Activated CD8-positive, alpha-beta memory T cell treated with anti-CD3 and anti-CD28 coated beads, Interleukin-2, amount 10 ng/mL, durations not matched to agents 7 days and 5 days (primary cell): ENCODE data around the gene ABT1. TPM values are rescaled to one million over a fixed set of nuclear protein-coding genes. Genes with fewer than 3 reads are reported as not detected.
A peak's percentile ranks its signal among the peaks of the same experiment; 100 is the strongest.
"Not testable (repeated sequence)": the region's sequence is repeated elsewhere in the genome, so short reads cannot be mapped to it uniquely, and the experiment has no call there.

Experiments
- ATAC-seq: fragments of 150-1000 bp; cut with Tn5 transposase; one replicate; pipeline ENCODE4 v1.10.0; 2021; ENCODE audit warnings: moderate library complexity
- CTCF ChIA-PET: fragments of 350-600 bp; sonication (Branson Sonifier 250); formaldehyde crosslinking; loops from one replicate; lab custom pipeline; 2021; ENCODE audit warnings: antibody characterized with exemption; lab: Charles Lee
- DNase-seq: peaks from one replicate; pipeline ENCODE4 v3.0.0-alpha.2; 2020
- H3K27ac Mint-ChIP-seq: one replicate; pipeline ENCODE4 v1.8.0; 2021; ENCODE audit warnings: mild to moderate bottlenecking, mixed read lengths
- H3K27me3 Mint-ChIP-seq: one replicate; pipeline ENCODE4 v1.8.0; 2021; ENCODE audit warnings: mixed read lengths
- H3K36me3 Mint-ChIP-seq: one replicate; pipeline ENCODE4 v1.8.0; 2021; ENCODE audit warnings: mild to moderate bottlenecking, mixed read lengths
- H3K4me1 Mint-ChIP-seq: one replicate; pipeline ENCODE4 v1.8.0; 2021; ENCODE audit warnings: mixed read lengths
- H3K4me3 Mint-ChIP-seq: one replicate; pipeline ENCODE4 v1.8.0; 2021; ENCODE audit warnings: mild to moderate bottlenecking, moderate library complexity, mixed read lengths
- H3K9me3 Mint-ChIP-seq: one replicate; pipeline ENCODE4 v1.8.0; 2022; ENCODE audit warnings: low read depth, mixed read lengths
- total RNA-seq, 2 experiments: library from RNA; stranded (reverse); gene quantifications; one replicate each; pipeline ENCODE4 v1.2.3, GENCODE V29; 2021

Gene ABT1
- total RNA-seq = 10 to 100 TPM; 23.4 to 30.0 TPM

- DNase-seq = peak; percentile 98
- ATAC-seq = peak; percentile 89
- H3K36me3 Mint-ChIP-seq = peaks cover 22% of the 10 kb centered on the region
- CTCF ChIA-PET = interaction anchor here (0.8 to 8.4 kb wide), 15 partner anchors 18 to 530 kb away, joined by 3 to 136 read pairs (median 7); partner anchors contain the start of gene HMGN4
- peaks cover 38% of the 10 kb centered on the region for H3K4me1 Mint-ChIP-seq
- no peak within 1 kb of the TSS for H3K27ac Mint-ChIP-seq
- H3K9me3 Mint-ChIP-seq = no peaks in the 10 kb centered on the region
- H3K4me3 Mint-ChIP-seq = no peak within 1 kb of the TSS
- H3K27me3 Mint-ChIP-seq = peaks cover 28% of the 10 kb centered on the region
Measured at GRCh38 chr6:26596579-26597388, at the start of gene ABT1. Gene ABT1 (plus strand): TSS chr6:26596953. CDS start chr6:26596983, 30 bp downstream.

- CTCF ChIA-PET = interaction anchor here (0.8 to 1.3 kb wide), 4 partner anchors 10 to 48 kb away, joined by 3 read pairs; no protein-coding TSS in a partner anchor
- ATAC-seq, H3K9me3 Mint-ChIP-seq, H3K4me3 Mint-ChIP-seq, H3K27ac Mint-ChIP-seq, H3K27me3 Mint-ChIP-seq, DNase-seq: not testable (repeated sequence)
- Mint-ChIP-seq H3K36me3 (peaks cover 29% of the 10 kb centered on the region), H3K4me1 (peaks cover 30% of the 10 kb centered on the region)
Measured at GRCh38 chr6:26547363-26547762, 49.4 kb upstream of the ABT1 start.

- CTCF ChIA-PET = interaction anchor here (1.3 to 8.6 kb wide), 3 partner anchors 11 to 209 kb away, joined by 3 to 60 read pairs (median 6); partner anchors contain the start of gene HMGN4
- peaks cover 19% of the 10 kb centered on the region for H3K4me1 Mint-ChIP-seq
- H3K27me3 Mint-ChIP-seq = no peaks in the 10 kb centered on the region
- peak overlapping the region; percentile 87 for H3K27ac Mint-ChIP-seq
- peak; percentile 64 for DNase-seq
- ATAC-seq = peak; percentile 64
- no peaks in the 10 kb centered on the region for H3K9me3 Mint-ChIP-seq
- peak overlapping the region; percentile 89 for H3K4me3 Mint-ChIP-seq
- peaks cover 13% of the 10 kb centered on the region for H3K36me3 Mint-ChIP-seq
Measured at GRCh38 chr6:26550250-26550993, 46.3 kb upstream of the ABT1 start.

- peaks cover 30% of the 10 kb centered on the region for H3K4me1 Mint-ChIP-seq
- DNase-seq (peak; percentile 36), ATAC-seq (no peak)
- no peaks in the 10 kb centered on the region for H3K36me3 Mint-ChIP-seq
- CTCF ChIA-PET = interaction anchor here (1.0 to 8.6 kb wide), 2 partner anchors 13 to 64 kb away, joined by 3 to 60 read pairs; partner anchors contain the start of gene HMGN4
- no peaks in the 10 kb centered on the region for H3K27me3 Mint-ChIP-seq
- no peak overlapping the region for H3K27ac Mint-ChIP-seq
- H3K9me3 Mint-ChIP-seq = no peaks in the 10 kb centered on the region
- no peak overlapping the region for H3K4me3 Mint-ChIP-seq
Measured at GRCh38 chr6:26552205-26552604, 44.5 kb upstream of the ABT1 start.

GRCh38 chr6:26552640-26553188 lies 44.0 kb upstream of the ABT1 start:
- DNase-seq (peak; percentile 30), ATAC-seq (no peak)
- H3K4me1 Mint-ChIP-seq = peaks cover 30% of the 10 kb centered on the region
- no peaks in the 10 kb centered on the region for H3K36me3 Mint-ChIP-seq
- no peaks in the 10 kb centered on the region for H3K27me3 Mint-ChIP-seq
- H3K27ac Mint-ChIP-seq = no peak overlapping the region
- H3K4me3 Mint-ChIP-seq = no peak overlapping the region
- H3K9me3 Mint-ChIP-seq = no peaks in the 10 kb centered on the region
- CTCF ChIA-PET = interaction anchor here (1.0 to 8.6 kb wide), 7 partner anchors 14 to 282 kb away, joined by 3 to 60 read pairs (median 5); partner anchors contain the start of gene HMGN4

- CTCF ChIA-PET = interaction anchor here (0.6 to 8.6 kb wide), 11 partner anchors 11 to 282 kb away, joined by 3 to 60 read pairs (median 5); partner anchors contain the start of gene HMGN4
- no peak overlapping the region for H3K4me3 Mint-ChIP-seq
- H3K9me3 Mint-ChIP-seq = no peaks in the 10 kb centered on the region
- peak; percentile 85 for DNase-seq
- no peaks in the 10 kb centered on the region for H3K27me3 Mint-ChIP-seq
- H3K4me1 Mint-ChIP-seq = peaks cover 30% of the 10 kb centered on the region
- H3K36me3 Mint-ChIP-seq = no peaks in the 10 kb centered on the region
- peak; percentile 60 for ATAC-seq
- no peak overlapping the region for H3K27ac Mint-ChIP-seq
Measured at GRCh38 chr6:26553264-26553634, 43.5 kb upstream of the ABT1 start.

- Mint-ChIP-seq H3K4me3 (no peak overlapping the region), H3K27ac (no peak overlapping the region), H3K27me3 (no peaks in the 10 kb centered on the region), H3K9me3 (no peaks in the 10 kb centered on the region), H3K4me1 (peaks cover 30% of the 10 kb centered on the region), H3K36me3 (no peaks in the 10 kb centered on the region)
- ATAC-seq (peak; percentile 63), DNase-seq (peak; percentile 90)
- CTCF ChIA-PET = interaction anchor here (0.6 to 8.6 kb wide), 13 partner anchors 10 to 283 kb away, joined by 3 to 60 read pairs (median 6); partner anchors contain the start of gene HMGN4
Measured at GRCh38 chr6:26553635-26554446, 42.9 kb upstream of the ABT1 start.

- Mint-ChIP-seq H3K9me3 (no peaks in the 10 kb centered on the region), H3K36me3 (no peaks in the 10 kb centered on the region), H3K4me3 (no peak overlapping the region), H3K4me1 (peaks cover 30% of the 10 kb centered on the region), H3K27ac (no peak overlapping the region), H3K27me3 (no peaks in the 10 kb centered on the region)
- DNase-seq = no peak
- ATAC-seq = peak; percentile 1
- CTCF ChIA-PET = interaction anchor here (1.0 to 8.6 kb wide), 8 partner anchors 10 to 232 kb away, joined by 3 to 60 read pairs (median 6); partner anchors contain the start of gene HMGN4
Measured at GRCh38 chr6:26554447-26554696, 42.4 kb upstream of the ABT1 start.

GRCh38 chr6:26554697-26555504 lies 41.9 kb upstream of the ABT1 start:
- Mint-ChIP-seq H3K9me3 (no peaks in the 10 kb centered on the region), H3K27ac (peak overlapping the region; percentile 24), H3K36me3 (no peaks in the 10 kb centered on the region), H3K4me3 (peak overlapping the region; percentile 40), H3K27me3 (no peaks in the 10 kb centered on the region), H3K4me1 (peaks cover 26% of the 10 kb centered on the region)
- CTCF ChIA-PET = interaction anchor here (0.9 to 8.6 kb wide), 6 partner anchors 14 to 233 kb away, joined by 3 to 60 read pairs (median 8); partner anchors contain the start of gene HMGN4
- ATAC-seq (peak; percentile 21), DNase-seq (peak; percentile 77)

- Mint-ChIP-seq H3K36me3 (no peaks in the 10 kb centered on the region), H3K4me1 (peaks cover 19% of the 10 kb centered on the region), H3K4me3 (peak overlapping the region; percentile 40), H3K9me3 (no peaks in the 10 kb centered on the region), H3K27ac (peak overlapping the region; percentile 24), H3K27me3 (no peaks in the 10 kb centered on the region)
- no peak for ATAC-seq
- peak; percentile 40 for DNase-seq
- CTCF ChIA-PET = interaction anchor here (0.6 to 8.6 kb wide), 8 partner anchors 11 to 242 kb away, joined by 3 to 60 read pairs (median 4); partner anchors contain the start of gene HMGN4
Measured at GRCh38 chr6:26555505-26556262, 41.1 kb upstream of the ABT1 start.
